ENCODE measurements around the gene XXYLT1.

GRCh38 chr3:195107593-195107992 is 163.4 kb downstream of the XXYLT1 start:
- TF ChIP-seq RCOR1 (IDR thresholded peaks at IDR 0.05; ENCODE audit: borderline replicate concordance in 1 of 2, low read depth in 2 of 2, low read length in 2 of 2) (no peak), SMC3 (conservative IDR thresholded peaks at IDR 0.05; ENCODE audit: insufficient read depth, low read depth, low read length) (no peak), EP300 (IDR thresholded peaks at IDR 0.05; ENCODE audit: low read length) (no peak), JUND (IDR thresholded peaks at IDR 0.05; ENCODE audit: borderline replicate concordance, low read depth, low read length) (no peak), JUND (tag; IDR thresholded peaks at IDR 0.05; ENCODE audit: borderline replicate concordance, low read depth, low read length) (no peak), REST (IDR thresholded peaks at IDR 0.05; ENCODE audit: borderline replicate concordance) (no peak), REST (CRISPR knock-in tag; IDR thresholded peaks at IDR 0.05; ENCODE audit: low read depth) (no peak), XRCC4 (IDR thresholded peaks at IDR 0.05; ENCODE audit: extremely low read depth, insufficient read depth, insufficient read length) (no peak), CREB1 (IDR thresholded peaks at IDR 0.05) (no peak), CREB1 (CRISPR knock-in tag; IDR thresholded peaks at IDR 0.05) (no peak), HNRNPLL (IDR thresholded peaks at IDR 0.05; ENCODE audit: low read depth, low read length, poor library complexity, severe bottlenecking) (no peak)
- TF ChIP-seq, protein P1, sequence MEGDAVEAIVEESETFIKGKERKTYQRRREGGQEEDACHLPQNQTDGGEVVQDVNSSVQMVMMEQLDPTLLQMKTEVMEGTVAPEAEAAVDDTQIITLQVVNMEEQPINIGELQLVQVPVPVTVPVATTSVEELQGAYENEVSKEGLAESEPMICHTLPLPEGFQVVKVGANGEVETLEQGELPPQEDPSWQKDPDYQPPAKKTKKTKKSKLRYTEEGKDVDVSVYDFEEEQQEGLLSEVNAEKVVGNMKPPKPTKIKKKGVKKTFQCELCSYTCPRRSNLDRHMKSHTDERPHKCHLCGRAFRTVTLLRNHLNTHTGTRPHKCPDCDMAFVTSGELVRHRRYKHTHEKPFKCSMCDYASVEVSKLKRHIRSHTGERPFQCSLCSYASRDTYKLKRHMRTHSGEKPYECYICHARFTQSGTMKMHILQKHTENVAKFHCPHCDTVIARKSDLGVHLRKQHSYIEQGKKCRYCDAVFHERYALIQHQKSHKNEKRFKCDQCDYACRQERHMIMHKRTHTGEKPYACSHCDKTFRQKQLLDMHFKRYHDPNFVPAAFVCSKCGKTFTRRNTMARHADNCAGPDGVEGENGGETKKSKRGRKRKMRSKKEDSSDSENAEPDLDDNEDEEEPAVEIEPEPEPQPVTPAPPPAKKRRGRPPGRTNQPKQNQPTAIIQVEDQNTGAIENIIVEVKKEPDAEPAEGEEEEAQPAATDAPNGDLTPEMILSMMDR (IDR thresholded peaks at IDR 0.05 in 2 of 3, conservative IDR thresholded peaks at IDR 0.05 in 1 of 3; ENCODE audit: insufficient read depth in 2 of 3, low read depth in 1 of 3, low read length in 3 of 3), result no peak
- TF ChIP-seq, protein P2, sequence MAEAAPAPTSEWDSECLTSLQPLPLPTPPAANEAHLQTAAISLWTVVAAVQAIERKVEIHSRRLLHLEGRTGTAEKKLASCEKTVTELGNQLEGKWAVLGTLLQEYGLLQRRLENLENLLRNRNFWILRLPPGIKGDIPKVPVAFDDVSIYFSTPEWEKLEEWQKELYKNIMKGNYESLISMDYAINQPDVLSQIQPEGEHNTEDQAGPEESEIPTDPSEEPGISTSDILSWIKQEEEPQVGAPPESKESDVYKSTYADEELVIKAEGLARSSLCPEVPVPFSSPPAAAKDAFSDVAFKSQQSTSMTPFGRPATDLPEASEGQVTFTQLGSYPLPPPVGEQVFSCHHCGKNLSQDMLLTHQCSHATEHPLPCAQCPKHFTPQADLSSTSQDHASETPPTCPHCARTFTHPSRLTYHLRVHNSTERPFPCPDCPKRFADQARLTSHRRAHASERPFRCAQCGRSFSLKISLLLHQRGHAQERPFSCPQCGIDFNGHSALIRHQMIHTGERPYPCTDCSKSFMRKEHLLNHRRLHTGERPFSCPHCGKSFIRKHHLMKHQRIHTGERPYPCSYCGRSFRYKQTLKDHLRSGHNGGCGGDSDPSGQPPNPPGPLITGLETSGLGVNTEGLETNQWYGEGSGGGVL (CRISPR knock-in tag; IDR thresholded peaks at IDR 0.05), result no peak

All from K562 (cell line).